Ishikawa (cell line): ENCODE measurements around the gene E4F1.

Experiments
- CEBPB ChIP-seq: IDR thresholded peaks from 2 replicates; pipeline ENCODE4 v1.6.1; 2012
- CREB1 ChIP-seq: IDR thresholded peaks from 2 replicates; pipeline ENCODE4 v1.6.1; 2012; ENCODE audit warnings: low read depth
- FOXM1 ChIP-seq: IDR thresholded peaks from 2 replicates; pipeline ENCODE4 v1.6.1; 2012; ENCODE audit warnings: low read depth, borderline replicate concordance
- RAD21 ChIP-seq: IDR thresholded peaks from 2 replicates; pipeline ENCODE4 v1.6.1; 2012; ENCODE audit warnings: low read depth
- TAF1 ChIP-seq: IDR thresholded peaks from 2 replicates; pipeline ENCODE4 v1.6.1; 2012; ENCODE audit warnings: low read depth, mild to moderate bottlenecking
- TEAD4 ChIP-seq: IDR thresholded peaks from 2 replicates; pipeline ENCODE4 v1.6.1; 2012
- TF ChIP-seq, protein P1 (sequence below): IDR thresholded peaks from 2 replicates; pipeline ENCODE4 v1.6.1; 2012; ENCODE audit warnings: low read depth, mild to moderate bottlenecking
- TF ChIP-seq, protein P2 (sequence below): IDR thresholded peaks from 2 replicates; pipeline ENCODE4 v1.6.1; 2012

DNA sequence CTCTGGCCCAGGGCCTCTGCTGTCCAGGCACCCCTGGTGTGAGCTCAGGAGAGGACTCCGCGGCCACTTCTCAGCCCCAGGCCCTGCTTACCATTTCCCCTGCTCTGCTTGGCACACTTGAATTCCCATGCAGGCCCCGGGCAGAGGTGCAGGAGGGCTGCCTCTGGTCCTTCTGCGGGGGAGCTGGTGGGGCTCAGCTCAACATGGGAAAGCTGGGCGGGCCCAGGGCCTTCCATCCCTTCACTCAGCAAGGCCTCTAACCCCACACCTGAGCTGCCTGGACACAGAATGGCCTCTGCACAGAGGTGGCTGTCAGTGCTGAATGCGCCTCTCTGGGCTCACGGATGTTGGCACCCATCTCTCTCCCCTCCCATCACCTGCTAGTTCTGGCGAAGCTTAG, 57.1 kb downstream of the E4F1 start:
- TF ChIP-seq, protein P1, sequence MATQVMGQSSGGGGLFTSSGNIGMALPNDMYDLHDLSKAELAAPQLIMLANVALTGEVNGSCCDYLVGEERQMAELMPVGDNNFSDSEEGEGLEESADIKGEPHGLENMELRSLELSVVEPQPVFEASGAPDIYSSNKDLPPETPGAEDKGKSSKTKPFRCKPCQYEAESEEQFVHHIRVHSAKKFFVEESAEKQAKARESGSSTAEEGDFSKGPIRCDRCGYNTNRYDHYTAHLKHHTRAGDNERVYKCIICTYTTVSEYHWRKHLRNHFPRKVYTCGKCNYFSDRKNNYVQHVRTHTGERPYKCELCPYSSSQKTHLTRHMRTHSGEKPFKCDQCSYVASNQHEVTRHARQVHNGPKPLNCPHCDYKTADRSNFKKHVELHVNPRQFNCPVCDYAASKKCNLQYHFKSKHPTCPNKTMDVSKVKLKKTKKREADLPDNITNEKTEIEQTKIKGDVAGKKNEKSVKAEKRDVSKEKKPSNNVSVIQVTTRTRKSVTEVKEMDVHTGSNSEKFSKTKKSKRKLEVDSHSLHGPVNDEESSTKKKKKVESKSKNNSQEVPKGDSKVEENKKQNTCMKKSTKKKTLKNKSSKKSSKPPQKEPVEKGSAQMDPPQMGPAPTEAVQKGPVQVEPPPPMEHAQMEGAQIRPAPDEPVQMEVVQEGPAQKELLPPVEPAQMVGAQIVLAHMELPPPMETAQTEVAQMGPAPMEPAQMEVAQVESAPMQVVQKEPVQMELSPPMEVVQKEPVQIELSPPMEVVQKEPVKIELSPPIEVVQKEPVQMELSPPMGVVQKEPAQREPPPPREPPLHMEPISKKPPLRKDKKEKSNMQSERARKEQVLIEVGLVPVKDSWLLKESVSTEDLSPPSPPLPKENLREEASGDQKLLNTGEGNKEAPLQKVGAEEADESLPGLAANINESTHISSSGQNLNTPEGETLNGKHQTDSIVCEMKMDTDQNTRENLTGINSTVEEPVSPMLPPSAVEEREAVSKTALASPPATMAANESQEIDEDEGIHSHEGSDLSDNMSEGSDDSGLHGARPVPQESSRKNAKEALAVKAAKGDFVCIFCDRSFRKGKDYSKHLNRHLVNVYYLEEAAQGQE: no peak
- TF ChIP-seq RAD21: no peak
- TF ChIP-seq CREB1: no peak
- TF ChIP-seq, protein P2, sequence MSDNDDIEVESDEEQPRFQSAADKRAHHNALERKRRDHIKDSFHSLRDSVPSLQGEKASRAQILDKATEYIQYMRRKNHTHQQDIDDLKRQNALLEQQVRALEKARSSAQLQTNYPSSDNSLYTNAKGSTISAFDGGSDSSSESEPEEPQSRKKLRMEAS: no peak
- no peak for TF ChIP-seq FOXM1
- no peak for TF ChIP-seq CEBPB
- TF ChIP-seq TEAD4: no peak
- no peak for TF ChIP-seq TAF1
